HEK293 (cell line): ENCODE results near the gene ATF6B.

Source experiments
- CTCF ChIA-PET: fragments of 350-600 bp; formaldehyde crosslinking; extraction: SDS; loops from one replicate; lab custom pipeline; 2021; ENCODE audit warnings: antibody characterized with exemption; lab: Yijun Ruan, JAX
- POLR2A ChIA-PET: fragments of 300-600 bp; formaldehyde crosslinking; extraction: SDS; loops from one replicate; lab custom pipeline; 2020; ENCODE audit warnings: antibody characterized with exemption, inconsistent platforms; lab: Yijun Ruan, JAX
- H3K27ac ChIP-seq: fragments of 200-500 bp; sonication (Bioruptor generic); 2 replicates; pipeline ENCODE4 v1.5.1; 2014; ENCODE audit warnings: low read depth, low read length, control low read depth, inconsistent platforms; ENCODE audit errors: extremely low read depth
- H3K36me3 ChIP-seq, 2 experiments: fragments of 200-500 bp in 1 of 2; sonication (Bioruptor generic) in 1 of 2; 1 replicate in 1 of 2; 2 replicates in 1 of 2; pipeline ENCODE4 v1.5.1; 2014 to 2017; ENCODE audit warnings: inconsistent platforms in 2 of 2, low read length in 2 of 2; ENCODE audit not compliant: control insufficient read depth in 2 of 2, insufficient read depth in 1 of 2
- H3K4me1 ChIP-seq: fragments of 200-500 bp; sonication (Bioruptor generic); 2 replicates; pipeline ENCODE4 v1.5.1; 2014; ENCODE audit warnings: mild to moderate bottlenecking, low read length, inconsistent platforms; ENCODE audit not compliant: control insufficient read depth, insufficient read depth
- H3K4me3 ChIP-seq: 2 replicates; pipeline ENCODE4 v1.5.1; 2011; ENCODE audit warnings: low read depth, mild to moderate bottlenecking, control low read depth, low read length, moderate library complexity
- H3K9me3 ChIP-seq: fragments of 200-500 bp; sonication (Bioruptor generic); 2 replicates; pipeline ENCODE4 v1.5.1; 2014; ENCODE audit warnings: low read depth, low read length, inconsistent platforms; ENCODE audit not compliant: control insufficient read depth, insufficient read depth
- ATF2 ChIP-seq: fragments of 450-650 bp; formaldehyde crosslinking; IDR thresholded peaks from 2 replicates; pipeline ENCODE4 v1.5.1; 2016; ENCODE audit warnings: missing biosample characterization, missing genetic modification characterization, low read depth
- EGR2 ChIP-seq: fragments of 450-650 bp; formaldehyde crosslinking; IDR thresholded peaks from 2 replicates; pipeline ENCODE4 v1.5.1; 2016; ENCODE audit warnings: low read depth, missing biosample characterization, missing genetic modification characterization
- KLF16 ChIP-seq: fragments of 450-650 bp; formaldehyde crosslinking; IDR thresholded peaks from 2 replicates; pipeline ENCODE4 v1.5.1; 2017; ENCODE audit warnings: missing biosample characterization, missing genetic modification characterization
- PATZ1 ChIP-seq: fragments of 450-650 bp; formaldehyde crosslinking; IDR thresholded peaks from 2 replicates; pipeline ENCODE4 v1.5.1; 2016; ENCODE audit warnings: missing biosample characterization, missing genetic modification characterization
- PRDM1 ChIP-seq: fragments of 450-650 bp; formaldehyde crosslinking; IDR thresholded peaks from 2 replicates; pipeline ENCODE4; 2016; ENCODE audit warnings: missing biosample characterization, missing genetic modification characterization
- PRDM2 ChIP-seq: fragments of 450-650 bp; formaldehyde crosslinking; IDR thresholded peaks from 2 replicates; pipeline ENCODE4 v1.5.1; 2016; ENCODE audit warnings: missing biosample characterization, missing genetic modification characterization, borderline replicate concordance
- ZBTB49 ChIP-seq: fragments of 450-650 bp; formaldehyde crosslinking; IDR thresholded peaks from 2 replicates; pipeline ENCODE4 v1.5.1; 2016; ENCODE audit warnings: missing biosample characterization, missing genetic modification characterization, low read depth
- ZFHX2 ChIP-seq: fragments of 450-650 bp; formaldehyde crosslinking; conservative IDR thresholded peaks from 2 replicates; pipeline ENCODE4 v1.5.1; 2016; ENCODE audit warnings: missing biosample characterization, missing genetic modification characterization
- ZNF324 ChIP-seq: fragments of 450-650 bp; formaldehyde crosslinking; IDR thresholded peaks from 2 replicates; pipeline ENCODE4 v1.5.1; 2016; ENCODE audit warnings: missing biosample characterization, missing genetic modification characterization
- ZNF335 ChIP-seq: fragments of 450-650 bp; formaldehyde crosslinking; conservative IDR thresholded peaks from 2 replicates; pipeline ENCODE4 v1.5.1; 2016; ENCODE audit warnings: missing biosample characterization, missing genetic modification characterization
- ZNF404 ChIP-seq: fragments of 450-650 bp; formaldehyde crosslinking; IDR thresholded peaks from 2 replicates; pipeline ENCODE4 v1.5.1; 2017; ENCODE audit warnings: missing biosample characterization, missing genetic modification characterization
- ZNF518A ChIP-seq: fragments of 450-650 bp; formaldehyde crosslinking; conservative IDR thresholded peaks from 2 replicates; pipeline ENCODE4 v1.5.1; 2016; ENCODE audit warnings: low read depth, missing biosample characterization, missing genetic modification characterization
- ZNF558 ChIP-seq: fragments of 450-650 bp; formaldehyde crosslinking; IDR thresholded peaks from 2 replicates; pipeline ENCODE4 v1.5.1; 2016; ENCODE audit warnings: missing biosample characterization, missing genetic modification characterization
- ZNF600 ChIP-seq: fragments of 450-650 bp; formaldehyde crosslinking; IDR thresholded peaks from 2 replicates; pipeline ENCODE4 v1.5.1; 2016; ENCODE audit warnings: missing biosample characterization, missing genetic modification characterization
- ZNF629 ChIP-seq: fragments of 450-650 bp; formaldehyde crosslinking; IDR thresholded peaks from 2 replicates; pipeline ENCODE4 v1.5.1; 2017; ENCODE audit warnings: missing biosample characterization, missing genetic modification characterization
- ZNF670 ChIP-seq: fragments of 450-650 bp; formaldehyde crosslinking; IDR thresholded peaks from 2 replicates; pipeline ENCODE4 v1.5.1; 2016; ENCODE audit warnings: missing biosample characterization, missing genetic modification characterization, low read depth
- ZNF785 ChIP-seq: fragments of 450-650 bp; formaldehyde crosslinking; IDR thresholded peaks from 2 replicates; pipeline ENCODE4 v1.5.1; 2016; ENCODE audit warnings: missing biosample characterization, missing genetic modification characterization

ATF6B gene

GRCh38 chr6:32146687-32147086 is 18.6 kb upstream of the ATF6B start:
- H3K36me3 ChIP-seq: no peaks in the 10 kb centered on the region
- CTCF ChIA-PET: interaction anchor here (0.7 to 2.1 kb wide), 6 partner anchors 8 to 976 kb away, joined by 3 to 9 read pairs (median 6); no protein-coding TSS in a partner anchor
- TF ChIP-seq ZFHX2 (0 out of 2 replicates have a peak, but pooled peaks have one; percentile 12), PRDM1 (0 out of 2 replicates have a peak, but pooled peaks have one; percentile 3), PRDM2 (tag by site-specific recombination) (no peak), ZBTB49 (tag by site-specific recombination) (no peak), ZNF335 (tag by site-specific recombination) (peak; percentile 18; the same call in 1 of the 2 replicates), ZNF558 (tag by site-specific recombination) (no peak), ZNF404 (tag by site-specific recombination) (no peak), KLF16 (0 out of 2 replicates have a peak, but pooled peaks have one; percentile 1), EGR2 (tag by site-specific recombination) (peak; percentile 27; the same call in 1 of the 2 replicates)
- TF ChIP-seq, all 188 proteins: peak for 5
- no peak overlapping the region for H3K27ac ChIP-seq
- POLR2A ChIA-PET: interaction anchor here (1.0 to 3.2 kb wide), 2 partner anchors 16 to 28 kb away, joined by 3 to 26 read pairs; partner anchors contain the start of gene FKBPL
- H3K9me3 ChIP-seq: no peaks in the 10 kb centered on the region
- 0 out of 2 replicates have a peak, but pooled peaks cover 2% of the 10 kb centered on the region for H3K4me1 ChIP-seq
- no peak overlapping the region for H3K4me3 ChIP-seq

- Histone ChIP-seq H3K27ac (no peak overlapping the region), H3K9me3 (no peaks in the 10 kb centered on the region), H3K4me1 (0 out of 2 replicates have a peak, but pooled peaks cover 2% of the 10 kb centered on the region), H3K4me3 (no peak overlapping the region), H3K36me3 (no peaks in the 10 kb centered on the region)
- ChIA-PET POLR2A (interaction anchor here (1.0 to 3.2 kb wide), 2 partner anchors 16 to 28 kb away, joined by 3 to 26 read pairs; partner anchors contain the start of gene FKBPL), CTCF (interaction anchor here (0.7 to 2.1 kb wide), 8 partner anchors 9 to 977 kb away, joined by 3 to 9 read pairs (median 4); no protein-coding TSS in a partner anchor)
- TF ChIP-seq ZNF600 (tag by site-specific recombination): peak; percentile 39; the same call in 1 of the 2 replicates
- TF ChIP-seq ZNF629 (tag by site-specific recombination): peak; percentile 47; the same call in 1 of the 2 replicates
- TF ChIP-seq ZNF670 (tag by site-specific recombination): no peak
- TF ChIP-seq ZNF518A (tag by site-specific recombination): peak; percentile 81
- no peak; the same call in none of the 2 replicates for TF ChIP-seq PATZ1
- peak; percentile 32; the same call in 1 of the 2 replicates for TF ChIP-seq ZNF785
- peak; percentile 89 for TF ChIP-seq ZNF324 (tag by site-specific recombination)
- TF ChIP-seq ATF2 (tag by site-specific recombination): peak; percentile 90
These were observed 18.2 kb upstream of the ATF6B start for GRCh38 chr6:32146287-32146686.
